Activated T-cell treated with anti-CD3 and anti-CD28 coated beads for 24 hours (primary cell): Measurements from ENCODE around the gene HIVEP2.
A peak's percentile ranks its signal among the peaks of the same experiment; 100 is the strongest.

Source experiments
- DNase-seq: peaks from one replicate; pipeline ENCODE4 v3.0.0-alpha.2; 2020; ENCODE audit warnings: low read depth

The HIVEP2 gene

GRCh38 chr6:142839686-142840040 is 105.3 kb downstream of the HIVEP2 start:
- DNase-seq = no peak

- DNase-seq = no peak
Observed at GRCh38 chr6:142838821-142839685, 105.9 kb downstream of the HIVEP2 start.

GRCh38 chr6:142835787-142836535 is 109.0 kb downstream of the HIVEP2 start:
- no peak for DNase-seq

GRCh38 chr6:142834853-142835252 is 110.1 kb downstream of the HIVEP2 start:
- no peak for DNase-seq

- no peak for DNase-seq
Observed at GRCh38 chr6:142833798-142834197, 111.2 kb downstream of the HIVEP2 start.

- DNase-seq = no peak
Observed at GRCh38 chr6:142833054-142833453, 111.9 kb downstream of the HIVEP2 start.

GRCh38 chr6:142830807-142831206 is 114.2 kb downstream of the HIVEP2 start:
- no peak for DNase-seq

- no peak for DNase-seq
Observed at GRCh38 chr6:142830116-142830710, 114.8 kb downstream of the HIVEP2 start.

- DNase-seq = no peak
Observed at GRCh38 chr6:142829556-142829955, 115.4 kb downstream of the HIVEP2 start.

- no peak for DNase-seq
Observed at GRCh38 chr6:142827991-142828390, 117.0 kb downstream of the HIVEP2 start.

GRCh38 chr6:142827369-142827768 is 117.6 kb downstream of the HIVEP2 start:
- no peak for DNase-seq

- DNase-seq = no peak
Observed at GRCh38 chr6:142825760-142826159, 119.2 kb downstream of the HIVEP2 start.

GRCh38 chr6:142824426-142824825 is 120.5 kb downstream of the HIVEP2 start:
- no peak for DNase-seq

- DNase-seq = no peak
Observed at GRCh38 chr6:142823256-142823902, 121.6 kb downstream of the HIVEP2 start.

- DNase-seq = no peak
Observed at GRCh38 chr6:142822842-142823241, 122.1 kb downstream of the HIVEP2 start.

- DNase-seq = no peak
Observed at GRCh38 chr6:142822383-142822782, 122.6 kb downstream of the HIVEP2 start.

- DNase-seq = no peak
Observed at GRCh38 chr6:142821860-142822259, 123.1 kb downstream of the HIVEP2 start.

GRCh38 chr6:142821164-142821716 is 123.7 kb downstream of the HIVEP2 start:
- no peak for DNase-seq

- no peak for DNase-seq
Observed at GRCh38 chr6:142820338-142821051, 124.5 kb downstream of the HIVEP2 start.

- peak; percentile 44 for DNase-seq
Observed at GRCh38 chr6:142819603-142820337, 125.2 kb downstream of the HIVEP2 start.

GRCh38 chr6:142816486-142816885 is 128.5 kb downstream of the HIVEP2 start:
- no peak for DNase-seq
